Astrocyte of the hippocampus (primary cell): ENCODE measurements around the gene SCD.
A peak's percentile ranks its signal among the peaks of the same experiment; 100 is the strongest.
"Not testable (repeated sequence)": the region's sequence is repeated elsewhere in the genome, so short reads cannot be mapped to it uniquely, and the experiment has no call there.

Source experiments
- DNase-seq: peaks from one replicate; pipeline ENCODE4 v3.0.0; 2011; ENCODE audit warnings: low read depth, low spot score

The SCD gene

GRCh38 chr10:100362570-100363496 is 15.8 kb downstream of the SCD start:
- DNase-seq, result peak; percentile 27

- no peak for DNase-seq
Observed at GRCh38 chr10:100364175-100364574, 17.1 kb downstream of the SCD start.

GRCh38 chr10:100364735-100365391 is 17.8 kb downstream of the SCD start:
- DNase-seq, result peak; percentile 79

GRCh38 chr10:100368721-100369120 is 21.7 kb downstream of the SCD start:
- DNase-seq, result no peak

- DNase-seq, result peak; percentile 93
Observed at GRCh38 chr10:100370714-100371481, 23.9 kb downstream of the SCD start.

GRCh38 chr10:100371482-100372027 is 24.5 kb downstream of the SCD start:
- no peak for DNase-seq

- no peak for DNase-seq
Observed at GRCh38 chr10:100372415-100373297, 25.6 kb downstream of the SCD start.

GRCh38 chr10:100373298-100374199 is 26.5 kb downstream of the SCD start:
- peak; percentile 100 for DNase-seq

GRCh38 chr10:100374200-100374655 is 27.2 kb downstream of the SCD start:
- no peak for DNase-seq

- DNase-seq, result not testable (repeated sequence)
Observed at GRCh38 chr10:100374677-100375353, 27.8 kb downstream of the SCD start.

GRCh38 chr10:100376656-100377055 is 29.6 kb downstream of the SCD start:
- DNase-seq, result not testable (repeated sequence)

- no peak for DNase-seq
Observed at GRCh38 chr10:100377830-100378229, 30.8 kb downstream of the SCD start.

- no peak for DNase-seq
Observed at GRCh38 chr10:100380400-100380799, 33.4 kb downstream of the SCD start.

- DNase-seq, result no peak
Observed at GRCh38 chr10:100382553-100382952, 35.5 kb downstream of the SCD start.

- no peak for DNase-seq
Observed at GRCh38 chr10:100383251-100383650, 36.2 kb downstream of the SCD start.

- DNase-seq, result no peak
Observed at GRCh38 chr10:100391163-100392002, 44.4 kb downstream of the SCD start.

- no peak for DNase-seq
Observed at GRCh38 chr10:100392686-100393003, 45.6 kb downstream of the SCD start.

- DNase-seq, result no peak
Observed at GRCh38 chr10:100395626-100396025, 48.6 kb downstream of the SCD start.
